Calu3 (cell line): ENCODE results near the gene WRNIP1. TPM values are rescaled to one million over a fixed set of nuclear protein-coding genes. Genes with fewer than 3 reads are reported as not detected.

Source experiments
- BruUV-seq: library from RNA; stranded (reverse); fragments of 400-500 nt; replicated peaks from 2 replicates; lab custom pipeline; 2021; lab: Mats Ljungman, UMichigan
- CTCF ChIA-PET: fragments of 300-600 bp; sonication (Branson Sonifier 250); formaldehyde crosslinking; loops from one replicate; lab custom pipeline; 2022; ENCODE audit warnings: antibody characterized with exemption; lab: Charles Lee
- DNase-seq: peaks from one replicate; pipeline ENCODE4 v3.0.0; 2022
- H3K27ac Mint-ChIP-seq: one replicate; pipeline ENCODE4 v1.8.0; 2022; ENCODE audit warnings: mixed read lengths; ENCODE audit not compliant: unreplicated experiment
- H3K27me3 Mint-ChIP-seq: one replicate; pipeline ENCODE4 v1.8.0; 2022; ENCODE audit warnings: mixed read lengths; ENCODE audit not compliant: unreplicated experiment
- H3K36me3 Mint-ChIP-seq: one replicate; pipeline ENCODE4 v1.8.0; 2022; ENCODE audit warnings: mild to moderate bottlenecking, moderate library complexity, mixed read lengths; ENCODE audit not compliant: insufficient read depth, unreplicated experiment
- H3K4me1 Mint-ChIP-seq: one replicate; pipeline ENCODE4 v1.8.0; 2022; ENCODE audit warnings: mild to moderate bottlenecking, low read depth, mixed read lengths; ENCODE audit not compliant: unreplicated experiment
- H3K4me3 Mint-ChIP-seq: one replicate; pipeline ENCODE4 v1.8.0; 2022; ENCODE audit warnings: mild to moderate bottlenecking, low read depth, moderate library complexity, mixed read lengths; ENCODE audit not compliant: unreplicated experiment
- H3K9me3 Mint-ChIP-seq: one replicate; pipeline ENCODE4 v1.8.0; 2022; ENCODE audit warnings: low read depth, mixed read lengths; ENCODE audit not compliant: unreplicated experiment
- CTCF ChIP-seq: fragments of 200-600 bp; IDR thresholded peaks from one replicate; pipeline ENCODE4 v1.8.0; 2022; ENCODE audit warnings: antibody characterized with exemption; ENCODE audit not compliant: unreplicated experiment
- intact Hi-C: fragments of 100-400 bp; cut with micrococcal nuclease; formaldehyde crosslinking; loops from one replicate; pipeline ENCODE4 v1.10.0; 2022; ENCODE audit not compliant: unreplicated experiment
- total RNA-seq: library from RNA; stranded (reverse); gene quantifications from 2 replicates; pipeline ENCODE4 v1.2.3, GENCODE V29; 2022

WRNIP1 gene
- total RNA-seq, 1 experiment from 2014 or later, result 41.4 TPM

DNA sequence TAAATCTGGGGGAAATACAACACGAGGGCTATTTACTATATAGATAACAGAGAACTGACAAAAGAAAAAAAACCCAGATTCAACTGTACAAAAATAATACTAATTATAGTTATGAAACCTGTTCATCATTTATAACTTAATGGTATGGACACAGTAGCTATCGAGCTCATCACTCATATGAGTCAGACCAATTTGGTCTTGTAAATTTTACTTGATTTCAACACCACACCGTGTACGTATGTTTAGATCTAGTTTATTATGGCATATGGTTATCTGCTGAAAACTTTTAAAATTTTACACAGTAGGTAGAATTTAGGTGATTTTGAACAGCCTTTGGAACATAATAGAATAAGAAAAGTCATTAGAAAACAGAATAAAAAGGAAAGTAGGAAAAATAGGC lies 19.9 kb upstream of the WRNIP1 start:
- H3K4me1 Mint-ChIP-seq, result peaks cover 7% of the 10 kb centered on the region
- no peak overlapping the region for H3K4me3 Mint-ChIP-seq
- H3K9me3 Mint-ChIP-seq, result no peaks in the 10 kb centered on the region
- no peaks in the 10 kb centered on the region for H3K36me3 Mint-ChIP-seq
- no peak for DNase-seq
- no TSS peak for BruUV-seq
- H3K27me3 Mint-ChIP-seq, result no peaks in the 10 kb centered on the region
- TF ChIP-seq CTCF, result no peak
- H3K27ac Mint-ChIP-seq, result no peak overlapping the region
- CTCF ChIA-PET, result no interaction called here
- intact Hi-C loops, result no loop called here

GRCh38 chr6:2746557-2747061 lies 18.6 kb upstream of the WRNIP1 start:
- H3K27me3 Mint-ChIP-seq, result no peaks in the 10 kb centered on the region
- H3K4me1 Mint-ChIP-seq, result peaks cover 7% of the 10 kb centered on the region
- CTCF ChIA-PET, result no interaction called here
- no peak for TF ChIP-seq CTCF
- intact Hi-C loops, result no loop called here
- no peak overlapping the region for H3K27ac Mint-ChIP-seq
- H3K9me3 Mint-ChIP-seq, result no peaks in the 10 kb centered on the region
- no peak for DNase-seq
- no peaks in the 10 kb centered on the region for H3K36me3 Mint-ChIP-seq
- H3K4me3 Mint-ChIP-seq, result no peak overlapping the region
- no TSS peak for BruUV-seq

GRCh38 chr6:2748183-2748582 lies 17.0 kb upstream of the WRNIP1 start:
- CTCF ChIA-PET, result interaction anchor here (0.5 kb wide), 1 partner anchor 9 kb away, joined by 5 read pairs; no protein-coding TSS in a partner anchor
- no peaks in the 10 kb centered on the region for H3K36me3 Mint-ChIP-seq
- no peak for TF ChIP-seq CTCF
- no peaks in the 10 kb centered on the region for H3K9me3 Mint-ChIP-seq
- no peaks in the 10 kb centered on the region for H3K27me3 Mint-ChIP-seq
- no peak for DNase-seq
- peaks cover 16% of the 10 kb centered on the region for H3K4me1 Mint-ChIP-seq
- intact Hi-C loops, result no loop called here
- no peak overlapping the region for H3K27ac Mint-ChIP-seq
- no peak overlapping the region for H3K4me3 Mint-ChIP-seq
- no TSS peak for BruUV-seq

GRCh38 chr6:2749969-2750600 lies 15.1 kb upstream of the WRNIP1 start:
- H3K27me3 Mint-ChIP-seq, result no peaks in the 10 kb centered on the region
- CTCF ChIA-PET, result interaction anchor here (1.0 to 1.4 kb wide), 2 partner anchors 12 to 13 kb away, joined by 3 to 8 read pairs; no protein-coding TSS in a partner anchor
- H3K36me3 Mint-ChIP-seq, result no peaks in the 10 kb centered on the region
- BruUV-seq, result no TSS peak
- peak; percentile 63 for DNase-seq
- no peak for TF ChIP-seq CTCF
- H3K9me3 Mint-ChIP-seq, result no peaks in the 10 kb centered on the region
- intact Hi-C loops, result no loop called here
- H3K27ac Mint-ChIP-seq, result no peak overlapping the region
- no peak overlapping the region for H3K4me3 Mint-ChIP-seq
- H3K4me1 Mint-ChIP-seq, result peaks cover 9% of the 10 kb centered on the region
